WTC11 (cell line): ENCODE data around the gene ATCAY. TPM values are rescaled to one million over a fixed set of nuclear protein-coding genes. Genes with fewer than 3 reads are reported as not detected.
"Not testable (repeated sequence)": the region's sequence is repeated elsewhere in the genome, so short reads cannot be mapped to it uniquely, and the experiment has no call there.

Experiments used
- ATAC-seq: fragments of 200-7000 bp; cut with Tn5 transposase; 2 replicates; pipeline ENCODE4 v1.10.0; 2021; ENCODE audit warnings: mild to moderate bottlenecking, moderate library complexity
- CTCF ChIA-PET: fragments of 300-600 bp; sonication (Branson Sonifier 250); formaldehyde crosslinking; loops from one replicate; lab custom pipeline; 2021; ENCODE audit warnings: antibody characterized with exemption; lab: Charles Lee
- POLR2A ChIA-PET: fragments of 350-600 bp; sonication (Branson Sonifier 250); formaldehyde crosslinking; loops from one replicate; lab custom pipeline; 2021; ENCODE audit warnings: antibody characterized with exemption; lab: Charles Lee
- DNase-seq: peaks from one replicate; pipeline ENCODE4 v3.0.0; 2021; ENCODE audit warnings: low spot score
- H3K27ac Mint-ChIP-seq: 2 replicates; pipeline ENCODE4 v1.8.0; 2021; ENCODE audit warnings: mixed read lengths
- H3K27me3 Mint-ChIP-seq: 2 replicates; pipeline ENCODE4 v1.8.0; 2021; ENCODE audit warnings: low read depth, mild to moderate bottlenecking, moderate library complexity, mixed read lengths
- H3K36me3 Mint-ChIP-seq: 2 replicates; pipeline ENCODE4 v1.8.0; 2021; ENCODE audit warnings: mixed read lengths
- H3K4me1 Mint-ChIP-seq: 2 replicates; pipeline ENCODE4 v1.8.0; 2022; ENCODE audit warnings: mixed read lengths
- H3K4me3 Mint-ChIP-seq: 2 replicates; pipeline ENCODE4 v1.8.0; 2021; ENCODE audit warnings: mild to moderate bottlenecking, moderate library complexity, mixed read lengths
- H3K9me3 Mint-ChIP-seq: 2 replicates; pipeline ENCODE4 v1.8.0; 2021; ENCODE audit warnings: mixed read lengths
- ELF4 ChIP-seq: sonication (generic); formaldehyde crosslinking; IDR thresholded peaks from 2 replicates; pipeline ENCODE4 v1.8.1; 2022; ENCODE audit warnings: low read depth, mild to moderate bottlenecking, moderate library complexity, missing genetic modification reagents
- EMX1 ChIP-seq: fragments of 250-450 bp; sonication (Bioruptor Pico); IDR thresholded peaks from 2 replicates; pipeline ENCODE4 v1.8.0; 2021; ENCODE audit warnings: mild to moderate bottlenecking
- ESRRA ChIP-seq: sonication (generic); formaldehyde crosslinking; IDR thresholded peaks from 2 replicates; pipeline ENCODE4 v1.8.1; 2022; ENCODE audit warnings: mild to moderate bottlenecking, missing genetic modification reagents, borderline replicate concordance
- FOXJ3 ChIP-seq: sonication (generic); formaldehyde crosslinking; IDR thresholded peaks from 2 replicates; pipeline ENCODE4 v1.9.0; 2021; ENCODE audit warnings: missing genetic modification reagents, mild to moderate bottlenecking, borderline replicate concordance
- FOXK1 ChIP-seq: sonication (generic); formaldehyde crosslinking; IDR thresholded peaks from 2 replicates; pipeline ENCODE4 v1.8.0; 2022; ENCODE audit warnings: mild to moderate bottlenecking, moderate library complexity, missing genetic modification reagents
- IRF1 ChIP-seq: sonication (generic); formaldehyde crosslinking; IDR thresholded peaks from 2 replicates; pipeline ENCODE4 v1.8.0; 2023; ENCODE audit warnings: missing genetic modification reagents
- JUN ChIP-seq: sonication (generic); formaldehyde crosslinking; IDR thresholded peaks from 2 replicates; pipeline ENCODE4 v1.8.0; 2023; ENCODE audit warnings: mild to moderate bottlenecking, missing genetic modification reagents
- MAX ChIP-seq: sonication (generic); formaldehyde crosslinking; IDR thresholded peaks from 2 replicates; pipeline ENCODE4 v1.8.0; 2022; ENCODE audit warnings: mild to moderate bottlenecking, missing genetic modification reagents
- MLX ChIP-seq: sonication (generic); formaldehyde crosslinking; IDR thresholded peaks from 2 replicates; pipeline ENCODE4 v1.8.1; 2023; ENCODE audit warnings: mild to moderate bottlenecking, missing genetic modification reagents, moderate library complexity
- MYBL2 ChIP-seq: sonication (generic); formaldehyde crosslinking; IDR thresholded peaks from 2 replicates; pipeline ENCODE4 v1.8.1; 2023; ENCODE audit warnings: mild to moderate bottlenecking, moderate library complexity, missing genetic modification reagents
- NFE2L1 ChIP-seq: sonication (generic); formaldehyde crosslinking; IDR thresholded peaks from 2 replicates; pipeline ENCODE4 v1.8.1; 2023; ENCODE audit warnings: missing genetic modification reagents
- NFYB ChIP-seq: sonication (generic); formaldehyde crosslinking; conservative IDR thresholded peaks from 2 replicates; pipeline ENCODE4 v1.8.0; 2022; ENCODE audit warnings: low read depth, missing genetic modification reagents
- NR1H2 ChIP-seq: sonication (generic); formaldehyde crosslinking; IDR thresholded peaks from 2 replicates; pipeline ENCODE4 v1.9.0; 2021; ENCODE audit warnings: mild to moderate bottlenecking, moderate library complexity, missing genetic modification reagents
- RORB ChIP-seq: fragments of 250-450 bp; sonication (Bioruptor Pico); IDR thresholded peaks from 2 replicates; pipeline ENCODE4 v1.9.0; 2021; ENCODE audit warnings: mild to moderate bottlenecking
- SOX15 ChIP-seq: fragments of 250-450 bp; sonication (Bioruptor Pico); IDR thresholded peaks from 2 replicates; pipeline ENCODE4 v1.9.0; 2021; ENCODE audit warnings: mild to moderate bottlenecking
- SP1 ChIP-seq: sonication (generic); formaldehyde crosslinking; conservative IDR thresholded peaks from 2 replicates; pipeline ENCODE4 v1.8.1; 2022; ENCODE audit warnings: missing genetic modification reagents
- TEAD1 ChIP-seq: sonication (generic); formaldehyde crosslinking; IDR thresholded peaks from 2 replicates; pipeline ENCODE4 v1.8.0; 2022; ENCODE audit warnings: mild to moderate bottlenecking, missing genetic modification reagents
- TP53 ChIP-seq: sonication (generic); formaldehyde crosslinking; IDR thresholded peaks from 2 replicates; pipeline ENCODE4 v1.8.1; 2023; ENCODE audit warnings: mild to moderate bottlenecking, missing genetic modification reagents
- ZBTB21 ChIP-seq: sonication (generic); formaldehyde crosslinking; IDR thresholded peaks from 2 replicates; pipeline ENCODE4 v1.8.1; 2023; ENCODE audit warnings: mild to moderate bottlenecking, missing genetic modification reagents, borderline replicate concordance
- ZNF121 ChIP-seq: sonication (generic); formaldehyde crosslinking; IDR thresholded peaks from 2 replicates; pipeline ENCODE4 v1.8.0; 2023; ENCODE audit warnings: missing genetic modification reagents
- ZNF138 ChIP-seq: sonication (generic); formaldehyde crosslinking; conservative IDR thresholded peaks from 2 replicates; pipeline ENCODE4 v1.8.1; 2022; ENCODE audit warnings: mild to moderate bottlenecking, moderate library complexity, missing genetic modification reagents
- ZNF423 ChIP-seq: fragments of 250-450 bp; sonication (Bioruptor Pico); IDR thresholded peaks from 2 replicates; pipeline ENCODE4 v2.1.2; 2022; ENCODE audit warnings: mild to moderate bottlenecking, moderate library complexity
- ZNF425 ChIP-seq: fragments of 250-450 bp; sonication (Bioruptor Pico); conservative IDR thresholded peaks from 2 replicates; pipeline ENCODE4 v1.9.0; 2021; ENCODE audit warnings: mild to moderate bottlenecking
- ZNF512 ChIP-seq: sonication (generic); formaldehyde crosslinking; IDR thresholded peaks from 2 replicates; pipeline ENCODE4 v1.8.1; 2022; ENCODE audit warnings: missing genetic modification reagents, borderline replicate concordance
- total RNA-seq: library from RNA; stranded (reverse); gene quantifications from 3 replicates; pipeline ENCODE4 v1.2.3, GENCODE V29; 2021

The ATCAY gene
- total RNA-seq, 1 experiment from 2014 or later = 23.5 TPM

GRCh38 chr19:3966051-3967017 lies 85.8 kb downstream of the ATCAY start:
- peaks cover 42% of the 10 kb centered on the region for H3K36me3 Mint-ChIP-seq
- no peaks in the 10 kb centered on the region for H3K9me3 Mint-ChIP-seq
- TF ChIP-seq MAX (CRISPR knock-in tag) (no peak), ESRRA (no peak), TEAD1 (CRISPR knock-in tag) (no peak), RORB (no peak), ELF4 (no peak), NFYB (no peak), EMX1 (CRISPR knock-in tag) (no peak), IRF1 (CRISPR knock-in tag) (no peak)
- no peak for DNase-seq
- no peaks in the 10 kb centered on the region; the same call in 1 of the 2 replicates for H3K27me3 Mint-ChIP-seq
- peak overlapping the region; percentile 85 for H3K27ac Mint-ChIP-seq
- no peak overlapping the region for H3K4me3 Mint-ChIP-seq
- CTCF ChIA-PET = no interaction called here
- ATAC-seq = no peak
- POLR2A ChIA-PET = no interaction called here
- H3K4me1 Mint-ChIP-seq = peaks cover 25% of the 10 kb centered on the region

- CTCF ChIA-PET = interaction anchor here (0.8 to 2.2 kb wide), 8 partner anchors 17 to 183 kb away, joined by 3 to 48 read pairs (median 7); partner anchors contain the start of genes ATCAY, EEF2, NMRK2 and ZBTB7A
- not testable (repeated sequence) for H3K4me3 Mint-ChIP-seq, DNase-seq, H3K9me3 Mint-ChIP-seq, ATAC-seq, H3K27me3 Mint-ChIP-seq
- H3K27ac Mint-ChIP-seq = peak overlapping the region; percentile 100
- H3K36me3 Mint-ChIP-seq = peaks cover 35% of the 10 kb centered on the region
- POLR2A ChIA-PET = interaction anchor here (0.5 to 4.8 kb wide), 10 partner anchors 13 to 105 kb away, joined by 3 to 142 read pairs (median 4); partner anchors contain the start of genes EEF2 and NMRK2
- H3K4me1 Mint-ChIP-seq = peaks cover 26% of the 10 kb centered on the region
Observed at GRCh38 chr19:3967983-3968382, 87.5 kb downstream of the ATCAY start.

- Mint-ChIP-seq H3K4me1 (peaks cover 26% of the 10 kb centered on the region), H3K9me3 (no peaks in the 10 kb centered on the region), H3K4me3 (peak overlapping the region; percentile 96), H3K36me3 (peaks cover 27% of the 10 kb centered on the region), H3K27ac (peak overlapping the region; percentile 100), H3K27me3 (no peaks in the 10 kb centered on the region; the same call in 1 of the 2 replicates)
- POLR2A ChIA-PET = interaction anchor here (0.5 to 4.8 kb wide), 18 partner anchors 10 to 119 kb away, joined by 3 to 142 read pairs (median 4); partner anchors contain the start of genes EEF2 and NMRK2
- CTCF ChIA-PET = interaction anchor here (0.5 to 2.2 kb wide), 21 partner anchors 10 to 710 kb away, joined by 3 to 48 read pairs (median 4); partner anchors contain the start of genes APBA3, ATCAY, EEF2 and MRPL54
- DNase-seq = peak; percentile 85
- peak; percentile 60 for ATAC-seq
- TF ChIP-seq ESRRA (no peak), TP53 (no peak), MYBL2 (no peak), ZNF425 (CRISPR knock-in tag) (no peak; the same call in 1 of the 2 replicates), SOX15 (CRISPR knock-in tag) (no peak), JUN (CRISPR knock-in tag) (peak; percentile 87; the same call in 1 of the 2 replicates), ZNF138 (no peak), TEAD1 (CRISPR knock-in tag) (peak; percentile 59; the same call in 1 of the 2 replicates), FOXJ3 (CRISPR knock-in tag) (no peak), ZBTB21 (no peak), ZNF512 (CRISPR knock-in tag) (no peak), NFE2L1 (no peak), FOXK1 (CRISPR knock-in tag) (peak; percentile 98), ZNF423 (no peak), MAX (CRISPR knock-in tag) (peak; percentile 65; the same call in 1 of the 2 replicates), SP1 (CRISPR knock-in tag) (peak; percentile 44; the same call in 1 of the 2 replicates), ZNF121 (peak; percentile 40; the same call in 1 of the 2 replicates), MLX (no peak), NR1H2 (CRISPR knock-in tag) (no peak)
Observed at GRCh38 chr19:3968556-3969434, 88.3 kb downstream of the ATCAY start.
